H1 (cell line): ENCODE results near the gene VPS52.

Source experiments
- CREB1 ChIP-seq: IDR thresholded peaks from 2 replicates; pipeline ENCODE4 v1.6.1; 2012; ENCODE audit warnings: inconsistent platforms
- E2F6 ChIP-seq: IDR thresholded peaks from 2 replicates; pipeline ENCODE4 v1.6.1; 2012; ENCODE audit warnings: inconsistent platforms
- GABPA ChIP-seq: IDR thresholded peaks from 2 replicates; pipeline ENCODE4 v1.6.1; 2011; ENCODE audit warnings: mild to moderate bottlenecking, low read length, moderate library complexity, borderline replicate concordance; ENCODE audit not compliant: insufficient read depth
- RAD21 ChIP-seq, 2 experiments: IDR thresholded peaks in 1 of 2; conservative IDR thresholded peaks in 1 of 2; 2 replicates each; pipeline ENCODE4 v1.6.1; 2011; ENCODE audit warnings: low read depth in 2 of 2, low read length in 2 of 2, improper control_type of control experiment in 1 of 2, inconsistent platforms in 1 of 2, mild to moderate bottlenecking in 1 of 2, moderate library complexity in 1 of 2
- RFX5 ChIP-seq: IDR thresholded peaks from 2 replicates; pipeline ENCODE4 v1.6.1; 2011; ENCODE audit warnings: low read depth, low read length, improper control_type of control experiment, borderline replicate concordance
- SIX5 ChIP-seq: IDR thresholded peaks from 2 replicates; pipeline ENCODE4 v1.6.1; 2011; ENCODE audit warnings: mild to moderate bottlenecking, low read depth, low read length
- TF ChIP-seq, protein P1 (sequence below), 3 experiments: IDR thresholded peaks; 1 replicate in 2 of 3; 2 replicates in 1 of 3; pipeline versions ENCODE4 v1.5.1 to v1.6.1; 2011; ENCODE audit warnings: low read length in 3 of 3, mild to moderate bottlenecking in 3 of 3, inconsistent platforms in 2 of 3, low read depth in 1 of 3, moderate library complexity in 1 of 3; ENCODE audit not compliant: insufficient read depth in 1 of 3; ENCODE audit errors: control extremely low read depth in 1 of 3
- TF ChIP-seq, protein P2 (sequence below): IDR thresholded peaks from 2 replicates; pipeline ENCODE4 v1.6.1; 2012; ENCODE audit warnings: inconsistent platforms

DNA sequence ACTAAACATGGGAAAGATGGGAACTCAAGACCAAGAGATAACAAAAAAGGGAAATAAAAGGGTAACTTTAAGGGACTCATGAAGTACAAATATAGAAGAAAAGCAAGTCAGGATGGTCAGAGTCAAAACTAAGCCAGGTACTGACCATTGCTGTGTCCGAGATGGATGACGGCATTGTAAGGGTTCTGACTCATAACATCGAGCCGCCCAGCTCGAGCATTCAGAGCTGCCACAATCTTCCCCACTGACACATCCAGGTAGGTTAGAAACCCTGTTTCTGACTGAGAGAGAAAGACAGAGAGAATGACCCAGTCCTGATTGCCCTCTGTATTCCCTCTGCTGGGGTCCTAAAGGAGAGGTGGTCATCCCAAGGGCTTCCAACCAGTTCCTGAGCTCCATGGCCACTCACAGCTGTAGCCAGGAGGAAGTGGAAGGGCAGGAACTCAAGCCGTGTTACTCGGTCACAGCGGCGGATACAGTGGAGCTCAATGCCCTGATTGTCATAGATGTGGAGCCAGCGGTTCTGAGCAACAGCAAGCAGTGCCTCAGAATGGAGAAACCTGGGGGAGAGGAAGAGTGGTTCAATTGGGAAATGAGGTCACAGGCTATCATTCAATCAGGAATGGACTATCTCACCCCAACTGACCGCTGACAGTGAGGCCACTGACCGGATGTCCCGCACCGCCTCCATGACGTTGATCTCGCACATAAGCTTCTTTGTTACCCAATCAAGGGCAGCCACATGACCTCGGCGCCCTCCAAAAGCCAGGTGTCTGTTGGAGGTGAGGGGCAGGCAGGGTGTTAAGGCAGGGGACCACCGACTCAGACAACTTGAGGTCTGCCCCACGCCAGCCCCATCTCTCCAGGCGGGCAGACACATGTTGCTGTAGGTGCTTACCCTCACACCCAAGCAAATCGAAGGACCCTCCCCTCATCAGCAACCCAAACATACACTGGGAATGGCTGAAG lies 15.6 kb upstream of the VPS52 start:
- no peak for TF ChIP-seq GABPA
- TF ChIP-seq, protein P1, sequence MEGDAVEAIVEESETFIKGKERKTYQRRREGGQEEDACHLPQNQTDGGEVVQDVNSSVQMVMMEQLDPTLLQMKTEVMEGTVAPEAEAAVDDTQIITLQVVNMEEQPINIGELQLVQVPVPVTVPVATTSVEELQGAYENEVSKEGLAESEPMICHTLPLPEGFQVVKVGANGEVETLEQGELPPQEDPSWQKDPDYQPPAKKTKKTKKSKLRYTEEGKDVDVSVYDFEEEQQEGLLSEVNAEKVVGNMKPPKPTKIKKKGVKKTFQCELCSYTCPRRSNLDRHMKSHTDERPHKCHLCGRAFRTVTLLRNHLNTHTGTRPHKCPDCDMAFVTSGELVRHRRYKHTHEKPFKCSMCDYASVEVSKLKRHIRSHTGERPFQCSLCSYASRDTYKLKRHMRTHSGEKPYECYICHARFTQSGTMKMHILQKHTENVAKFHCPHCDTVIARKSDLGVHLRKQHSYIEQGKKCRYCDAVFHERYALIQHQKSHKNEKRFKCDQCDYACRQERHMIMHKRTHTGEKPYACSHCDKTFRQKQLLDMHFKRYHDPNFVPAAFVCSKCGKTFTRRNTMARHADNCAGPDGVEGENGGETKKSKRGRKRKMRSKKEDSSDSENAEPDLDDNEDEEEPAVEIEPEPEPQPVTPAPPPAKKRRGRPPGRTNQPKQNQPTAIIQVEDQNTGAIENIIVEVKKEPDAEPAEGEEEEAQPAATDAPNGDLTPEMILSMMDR (IDR thresholded peaks at IDR 0.05; ENCODE audit: control extremely low read depth in 1 of 3, insufficient read depth in 1 of 3, low read depth in 1 of 3, low read length in 3 of 3): no peak
- no peak for TF ChIP-seq SIX5
- TF ChIP-seq RFX5: no peak
- TF ChIP-seq CREB1: no peak
- TF ChIP-seq, protein P2, sequence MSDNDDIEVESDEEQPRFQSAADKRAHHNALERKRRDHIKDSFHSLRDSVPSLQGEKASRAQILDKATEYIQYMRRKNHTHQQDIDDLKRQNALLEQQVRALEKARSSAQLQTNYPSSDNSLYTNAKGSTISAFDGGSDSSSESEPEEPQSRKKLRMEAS: no peak
- no peak for TF ChIP-seq E2F6
- no peak for TF ChIP-seq RAD21 (IDR thresholded peaks at IDR 0.05 in 1 of 2, conservative IDR thresholded peaks at IDR 0.05 in 1 of 2; ENCODE audit: low read depth in 2 of 2, low read length in 2 of 2)
